B cell (primary cell): ENCODE results near the gene ATR.

Experiments used
- EZH2 ChIP-seq: IDR thresholded peaks from 2 replicates; pipeline ENCODE4 v1.6.1; 2012; ENCODE audit warnings: borderline replicate concordance, low read depth, mild to moderate bottlenecking, moderate library complexity, low read length; ENCODE audit not compliant: insufficient read depth, poor library complexity, severe bottlenecking
- TF ChIP-seq, protein P1 (sequence below): fragments of 200-600 bp; IDR thresholded peaks from one replicate; pipeline ENCODE4 v1.8.0; 2022; ENCODE audit warnings: antibody characterized with exemption, mild to moderate bottlenecking

DNA sequence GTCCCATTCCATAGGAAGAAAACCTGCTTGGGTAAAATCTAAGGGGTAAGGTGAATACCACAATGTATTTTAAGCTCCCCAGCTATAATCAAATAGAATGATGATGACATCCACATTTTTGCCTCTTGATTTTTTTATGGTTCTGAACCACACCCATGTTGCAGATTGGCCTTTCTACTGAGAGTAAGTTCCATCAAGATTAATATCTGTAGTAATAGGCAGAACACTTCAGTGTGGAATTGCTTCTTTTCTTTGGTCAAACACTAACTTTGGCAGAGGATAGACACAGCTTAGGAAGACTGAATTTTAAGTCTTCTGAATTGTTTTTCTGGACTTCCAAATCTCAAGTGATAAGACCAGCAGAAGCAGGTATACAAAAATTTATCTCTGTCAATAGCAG, 44.7 kb upstream of the ATR start:
- TF ChIP-seq, protein P1, sequence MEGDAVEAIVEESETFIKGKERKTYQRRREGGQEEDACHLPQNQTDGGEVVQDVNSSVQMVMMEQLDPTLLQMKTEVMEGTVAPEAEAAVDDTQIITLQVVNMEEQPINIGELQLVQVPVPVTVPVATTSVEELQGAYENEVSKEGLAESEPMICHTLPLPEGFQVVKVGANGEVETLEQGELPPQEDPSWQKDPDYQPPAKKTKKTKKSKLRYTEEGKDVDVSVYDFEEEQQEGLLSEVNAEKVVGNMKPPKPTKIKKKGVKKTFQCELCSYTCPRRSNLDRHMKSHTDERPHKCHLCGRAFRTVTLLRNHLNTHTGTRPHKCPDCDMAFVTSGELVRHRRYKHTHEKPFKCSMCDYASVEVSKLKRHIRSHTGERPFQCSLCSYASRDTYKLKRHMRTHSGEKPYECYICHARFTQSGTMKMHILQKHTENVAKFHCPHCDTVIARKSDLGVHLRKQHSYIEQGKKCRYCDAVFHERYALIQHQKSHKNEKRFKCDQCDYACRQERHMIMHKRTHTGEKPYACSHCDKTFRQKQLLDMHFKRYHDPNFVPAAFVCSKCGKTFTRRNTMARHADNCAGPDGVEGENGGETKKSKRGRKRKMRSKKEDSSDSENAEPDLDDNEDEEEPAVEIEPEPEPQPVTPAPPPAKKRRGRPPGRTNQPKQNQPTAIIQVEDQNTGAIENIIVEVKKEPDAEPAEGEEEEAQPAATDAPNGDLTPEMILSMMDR: no peak
- no peak for TF ChIP-seq EZH2
